Rectal smooth muscle tissue (tissue), 1 donor: ENCODE data around the gene KRTAP10-6.
"Not testable (repeated sequence)": the region's sequence is repeated elsewhere in the genome, so short reads cannot be mapped to it uniquely, and the experiment has no call there.

Experiments
- H3K27ac ChIP-seq: one replicate; pipeline ENCODE4 v1.7.0; 2013; ENCODE audit warnings: low read depth, low read length, inconsistent platforms
- H3K27me3 ChIP-seq: one replicate; pipeline ENCODE4 v1.7.0; 2013; ENCODE audit warnings: low read length; ENCODE audit not compliant: control insufficient read depth, insufficient read depth
- H3K36me3 ChIP-seq: one replicate; pipeline ENCODE4 v1.7.0; 2013; ENCODE audit warnings: low read length; ENCODE audit not compliant: control insufficient read depth, insufficient read depth
- H3K4me1 ChIP-seq: one replicate; pipeline ENCODE4 v1.7.0; 2013; ENCODE audit warnings: low read length; ENCODE audit not compliant: control insufficient read depth, insufficient read depth
- H3K4me3 ChIP-seq: one replicate; pipeline ENCODE4 v1.7.0; 2013; ENCODE audit warnings: low read length
- H3K9ac ChIP-seq: one replicate; pipeline ENCODE4 v1.7.0; 2013; ENCODE audit warnings: low read length

The KRTAP10-6 gene

GRCh38 chr21:44568667-44569556, 23.4 kb downstream of the KRTAP10-6 start:
- Histone ChIP-seq H3K4me1 (no peaks in the 10 kb centered on the region), H3K27me3 (no peaks in the 10 kb centered on the region), H3K4me3 (no peak overlapping the region)

DNA sequence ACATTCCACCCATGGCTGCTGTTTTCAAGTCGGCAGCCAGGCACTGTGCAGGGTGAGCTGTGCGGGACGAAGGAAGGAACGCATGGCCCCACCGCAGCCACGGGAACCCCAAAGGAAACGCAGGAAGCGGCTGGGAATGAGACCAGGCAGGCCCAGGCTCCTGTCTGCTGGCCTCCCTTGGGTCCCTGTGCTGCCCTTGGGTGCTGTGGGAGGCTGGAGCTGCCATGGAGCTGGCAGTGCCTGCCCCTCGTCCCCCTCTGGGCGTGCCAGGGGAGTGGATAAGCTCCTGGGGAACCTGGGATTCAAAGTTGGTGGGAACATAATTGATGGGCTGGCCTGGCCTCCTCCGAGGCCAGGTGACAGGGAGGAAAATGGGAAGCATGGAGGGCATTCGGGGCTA, 24.0 kb downstream of the KRTAP10-6 start:
- no peaks in the 10 kb centered on the region for H3K36me3 ChIP-seq
- no peak overlapping the region for H3K9ac ChIP-seq
- H3K4me3 ChIP-seq = no peak overlapping the region
- H3K27me3 ChIP-seq = no peaks in the 10 kb centered on the region
- no peaks in the 10 kb centered on the region for H3K4me1 ChIP-seq
- no peak overlapping the region for H3K27ac ChIP-seq

More at GRCh38 chr21:44568667-44569556, 23.4 kb downstream of the KRTAP10-6 start:
- no peak overlapping the region for H3K27ac ChIP-seq
- no peaks in the 10 kb centered on the region for H3K36me3 ChIP-seq
- H3K9ac ChIP-seq = no peak overlapping the region

- no peaks in the 10 kb centered on the region for H3K36me3 ChIP-seq
- no peaks in the 10 kb centered on the region for H3K4me1 ChIP-seq
- H3K9ac ChIP-seq = no peak overlapping the region
- H3K4me3 ChIP-seq = no peak overlapping the region
- H3K27ac ChIP-seq = no peak overlapping the region
- no peaks in the 10 kb centered on the region for H3K27me3 ChIP-seq
These were observed 24.7 kb downstream of the KRTAP10-6 start for GRCh38 chr21:44567481-44568171.

- Histone ChIP-seq H3K27ac (no peak overlapping the region), H3K36me3 (no peaks in the 10 kb centered on the region), H3K9ac (no peak overlapping the region), H3K27me3 (no peaks in the 10 kb centered on the region), H3K4me1 (no peaks in the 10 kb centered on the region), H3K4me3 (no peak overlapping the region)
These were observed 25.9 kb downstream of the KRTAP10-6 start for GRCh38 chr21:44566403-44566802.

- H3K27me3 ChIP-seq = no peaks in the 10 kb centered on the region
- no peak overlapping the region for H3K4me3 ChIP-seq
- H3K36me3 ChIP-seq = no peaks in the 10 kb centered on the region
- H3K27ac ChIP-seq = no peak overlapping the region
- no peak overlapping the region for H3K9ac ChIP-seq
- no peaks in the 10 kb centered on the region for H3K4me1 ChIP-seq
These were observed 27.3 kb downstream of the KRTAP10-6 start for GRCh38 chr21:44564886-44565598.

- H3K36me3 ChIP-seq = no peaks in the 10 kb centered on the region
- no peak overlapping the region for H3K27ac ChIP-seq
- H3K27me3 ChIP-seq = no peaks in the 10 kb centered on the region
- no peak overlapping the region for H3K9ac ChIP-seq
- no peak overlapping the region for H3K4me3 ChIP-seq
- H3K4me1 ChIP-seq = no peaks in the 10 kb centered on the region
These were observed 28.2 kb downstream of the KRTAP10-6 start for GRCh38 chr21:44564099-44564498.

GRCh38 chr21:44558695-44559094, 33.6 kb downstream of the KRTAP10-6 start, which contains the start of gene KRTAP10-3:
KRTAP10-3 (minus strand) TSS chr21:44558795; CDS start chr21:44558715, 80 bp downstream.
- no peak within 1 kb of the TSS for H3K4me3 ChIP-seq
- H3K9ac ChIP-seq = no peak within 1 kb of the TSS
- peaks cover 5% of the 10 kb centered on the region for H3K27me3 ChIP-seq
- no peak within 1 kb of the TSS for H3K27ac ChIP-seq
- H3K36me3 ChIP-seq = no peaks in the 10 kb centered on the region
- H3K4me1 ChIP-seq = no peaks in the 10 kb centered on the region

GRCh38 chr21:44558329-44558675, 34.0 kb downstream of the KRTAP10-6 start:
- not testable (repeated sequence) for H3K27me3 ChIP-seq, H3K4me3 ChIP-seq, H3K36me3 ChIP-seq, H3K4me1 ChIP-seq, H3K27ac ChIP-seq, H3K9ac ChIP-seq

DNA sequence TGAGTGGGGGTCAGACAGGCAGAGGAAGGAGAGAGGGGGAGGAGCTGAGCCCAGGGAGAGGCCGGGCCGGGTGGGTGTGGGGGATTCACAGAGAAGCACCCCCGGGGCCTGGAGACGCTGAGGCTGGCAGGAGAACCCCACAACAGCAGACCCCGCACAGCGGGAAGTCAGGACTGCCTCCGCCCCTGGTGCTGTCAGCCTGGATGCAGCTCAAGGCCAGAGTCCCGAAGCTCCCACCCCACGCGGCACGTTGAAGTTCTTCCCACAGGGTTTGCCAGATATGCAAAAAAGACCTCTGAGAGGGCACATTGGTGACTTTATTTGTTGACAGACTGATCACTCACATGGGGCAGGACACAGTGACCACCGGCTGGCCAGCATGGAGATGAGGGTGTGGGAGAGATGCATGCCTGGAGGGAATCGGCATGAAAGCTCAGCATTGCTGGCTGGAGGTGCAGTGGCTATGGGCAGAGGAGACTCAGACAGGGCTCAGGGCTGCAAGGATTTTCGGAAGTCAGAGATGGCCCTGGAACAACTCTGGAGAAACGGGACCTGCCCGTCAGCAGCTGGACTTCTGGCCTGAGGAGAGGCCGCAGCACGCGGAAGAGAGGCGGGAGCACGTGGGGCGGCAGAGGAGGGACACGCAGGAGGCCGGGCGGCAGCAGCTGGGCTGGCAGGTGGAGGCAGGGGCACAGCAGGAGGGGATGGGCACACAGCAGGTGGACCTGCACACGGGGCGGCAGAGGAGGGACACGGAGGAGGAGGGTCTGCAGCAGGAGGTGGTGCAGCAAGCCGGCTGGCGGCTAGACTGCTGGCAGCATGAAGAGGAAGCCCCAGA, 34.6 kb downstream of the KRTAP10-6 start:
- H3K36me3 ChIP-seq = no peaks in the 10 kb centered on the region
- no peak overlapping the region for H3K4me3 ChIP-seq
- no peaks in the 10 kb centered on the region for H3K4me1 ChIP-seq
- peaks cover 5% of the 10 kb centered on the region for H3K27me3 ChIP-seq
- no peak overlapping the region for H3K9ac ChIP-seq
- H3K27ac ChIP-seq = no peak overlapping the region

GRCh38 chr21:44556879-44557278, 35.4 kb downstream of the KRTAP10-6 start:
- Histone ChIP-seq H3K36me3 (no peaks in the 10 kb centered on the region), H3K27ac (no peak overlapping the region), H3K4me1 (no peaks in the 10 kb centered on the region), H3K27me3 (peaks cover 5% of the 10 kb centered on the region), H3K4me3 (no peak overlapping the region), H3K9ac (no peak overlapping the region)

DNA sequence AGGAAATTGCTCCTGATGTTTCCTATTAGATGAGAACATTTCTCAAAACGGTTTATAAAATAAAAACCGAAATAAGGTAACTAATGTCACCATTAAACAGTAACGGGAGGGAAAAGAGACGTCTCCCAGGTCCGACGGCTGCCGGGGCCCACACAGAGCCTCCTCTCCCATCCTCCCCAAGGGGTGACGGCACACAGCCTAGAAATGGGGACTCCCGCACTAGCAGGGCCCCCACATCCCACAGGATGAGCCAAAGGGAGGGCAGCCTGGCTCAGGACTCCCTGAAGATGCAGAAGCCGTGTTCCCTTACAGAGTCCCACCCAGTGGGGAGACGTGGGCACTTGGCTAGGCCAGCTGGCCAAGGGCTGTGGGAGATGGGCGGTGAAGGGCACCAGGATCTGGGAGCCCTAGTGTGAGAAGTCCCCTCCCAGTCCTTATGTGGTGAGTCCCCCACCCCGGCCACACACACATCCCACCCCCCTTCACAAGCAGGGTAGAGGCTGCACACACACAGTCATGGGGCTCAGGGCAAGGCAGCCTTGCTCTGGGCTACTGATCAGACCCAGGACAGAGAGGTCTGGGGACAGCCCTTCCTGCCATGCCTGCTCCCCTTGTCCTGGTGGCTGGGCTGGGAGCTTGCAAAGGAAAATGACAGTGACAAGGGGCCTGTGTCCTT, 37.0 kb downstream of the KRTAP10-6 start:
- Histone ChIP-seq H3K27ac (no peak overlapping the region), H3K9ac (no peak overlapping the region), H3K4me1 (no peaks in the 10 kb centered on the region), H3K27me3 (peaks cover 5% of the 10 kb centered on the region), H3K4me3 (no peak overlapping the region), H3K36me3 (no peaks in the 10 kb centered on the region)
